Endodermal cell (in vitro differentiated cells): ENCODE results near the gene EVX1. TPM values are rescaled to one million over a fixed set of nuclear protein-coding genes. Genes with fewer than 3 reads are reported as not detected.

Experiments used
- DNase-seq: peaks from one replicate; pipeline ENCODE4 v3.0.0-alpha.2; 2017
- H3K27ac ChIP-seq: 2 replicates; pipeline ENCODE4 v1.5.1; 2013; ENCODE audit warnings: mild to moderate bottlenecking, low read depth, low read length, moderate library complexity
- H3K27me3 ChIP-seq: 2 replicates; pipeline ENCODE4 v1.6.1; 2013; ENCODE audit warnings: mild to moderate bottlenecking, low read length, moderate library complexity; ENCODE audit not compliant: insufficient read depth, control insufficient read depth, poor library complexity, severe bottlenecking
- H3K36me3 ChIP-seq: 2 replicates; pipeline ENCODE4 v1.7.0; 2013; ENCODE audit warnings: mild to moderate bottlenecking, low read length, moderate library complexity; ENCODE audit not compliant: control insufficient read depth, insufficient read depth
- H3K4me1 ChIP-seq: one replicate; pipeline ENCODE4 v1.7.0; 2013; ENCODE audit warnings: low read length; ENCODE audit not compliant: control insufficient read depth, insufficient read depth
- H3K4me3 ChIP-seq: 2 replicates; pipeline ENCODE4 v1.5.1; 2013; ENCODE audit warnings: mild to moderate bottlenecking, low read length, moderate library complexity
- H3K9ac ChIP-seq: 2 replicates; pipeline ENCODE4 v1.6.1; 2013; ENCODE audit warnings: mild to moderate bottlenecking, low read length, moderate library complexity; ENCODE audit not compliant: poor library complexity, severe bottlenecking; ENCODE audit errors: extremely low read depth
- H3K9me3 ChIP-seq: 2 replicates; pipeline ENCODE4 v1.6.1; 2013; ENCODE audit warnings: mild to moderate bottlenecking, low read length, moderate library complexity; ENCODE audit not compliant: control insufficient read depth
- H3K27ac Mint-ChIP-seq: 2 replicates; pipeline ENCODE4 v1.8.0; 2020; ENCODE audit warnings: mixed read lengths
- H3K27me3 Mint-ChIP-seq: 2 replicates; pipeline ENCODE4 v1.8.0; 2021; ENCODE audit warnings: mild to moderate bottlenecking, mixed read lengths; ENCODE audit not compliant: insufficient read depth
- H3K36me3 Mint-ChIP-seq: 2 replicates; pipeline ENCODE4 v1.8.0; 2020; ENCODE audit warnings: low read depth, mixed read lengths
- H3K4me1 Mint-ChIP-seq: 2 replicates; pipeline ENCODE4 v1.8.0; 2020; ENCODE audit warnings: mixed read lengths
- H3K4me3 Mint-ChIP-seq: 2 replicates; pipeline ENCODE4 v1.8.0; 2020; ENCODE audit warnings: mild to moderate bottlenecking, moderate library complexity, mixed read lengths
- H3K9me3 Mint-ChIP-seq: 2 replicates; pipeline ENCODE4 v1.8.0; 2020; ENCODE audit warnings: mild to moderate bottlenecking, mixed read lengths
- CTCF ChIP-seq: fragments of 200-600 bp; sonication (generic); conservative IDR thresholded peaks from 2 replicates; pipeline ENCODE4 v1.5.0; 2021; ENCODE audit warnings: antibody characterized with exemption, mild to moderate bottlenecking
- WGBS, 2 experiments: methylation state at CpG; one replicate each; pipeline versions ENCODE4 v1.1.5 to v1.1.7; 2013; ENCODE audit warnings: missing lambda C conversion rate in 2 of 2, mixed read lengths in 1 of 2; ENCODE audit not compliant: insufficient coverage in 1 of 2, insufficient read length in 1 of 2; 5-methylcytosine and 5-hydroxymethylcytosine counted together
- total RNA-seq, 2 donors: library from RNA; stranded (reverse); fragmentation: NEBNext Ultra II Directional in 1 of 2; extraction: Animal tissue kit (Norgen Biotek cat#: 25700) in 1 of 2; gene quantifications; 2 replicates in 1 of 2; 3 replicates in 1 of 2; pipeline ENCODE4 v1.2.1, GENCODE V29; 2021

Gene EVX1
- total RNA-seq, 2 donors from 2014 or later: 4.9 to 10.7 TPM

GRCh38 chr7:27194002-27194352, 48.6 kb upstream of the EVX1 start:
- 13% methylated on average over 1 of the region's 2 CpGs; no CpG with 5 or more reads in 1 of the 2 experiments for WGBS, 2 experiments
- Histone ChIP-seq H3K36me3 (no peaks in the 10 kb centered on the region), H3K4me1 (no peaks in the 10 kb centered on the region), H3K27me3 (peaks cover 100% of the 10 kb centered on the region), H3K27ac (no peak overlapping the region), H3K4me3 (no peak overlapping the region), H3K9me3 (no peaks in the 10 kb centered on the region), H3K9ac (no peak overlapping the region)
- TF ChIP-seq CTCF: no peak
- Mint-ChIP-seq H3K27ac (no peak overlapping the region), H3K9me3 (no peaks in the 10 kb centered on the region), H3K4me1 (peaks cover under 1% of the 10 kb centered on the region), H3K27me3 (peaks cover 99% of the 10 kb centered on the region), H3K36me3 (no peaks in the 10 kb centered on the region), H3K4me3 (no peak overlapping the region)
- no peak for DNase-seq

GRCh38 chr7:27194686-27195379, 47.8 kb upstream of the EVX1 start:
- Histone ChIP-seq H3K27me3 (peaks cover 97% of the 10 kb centered on the region), H3K4me1 (no peaks in the 10 kb centered on the region), H3K9ac (no peak overlapping the region), H3K4me3 (no peak overlapping the region), H3K36me3 (no peaks in the 10 kb centered on the region), H3K27ac (no peak overlapping the region), H3K9me3 (no peaks in the 10 kb centered on the region)
- no peak overlapping the region for H3K27ac Mint-ChIP-seq
- peaks cover 96% of the 10 kb centered on the region for H3K27me3 Mint-ChIP-seq
- no peaks in the 10 kb centered on the region for H3K36me3 Mint-ChIP-seq
- DNase-seq: peak; percentile 45
- 49 to 53% methylated on average over 8 to 9 of the region's 9 CpGs for WGBS, 2 experiments
- no peak overlapping the region for H3K4me3 Mint-ChIP-seq
- H3K9me3 Mint-ChIP-seq: no peaks in the 10 kb centered on the region
- H3K4me1 Mint-ChIP-seq: no peaks in the 10 kb centered on the region
- TF ChIP-seq CTCF: no peak

DNA sequence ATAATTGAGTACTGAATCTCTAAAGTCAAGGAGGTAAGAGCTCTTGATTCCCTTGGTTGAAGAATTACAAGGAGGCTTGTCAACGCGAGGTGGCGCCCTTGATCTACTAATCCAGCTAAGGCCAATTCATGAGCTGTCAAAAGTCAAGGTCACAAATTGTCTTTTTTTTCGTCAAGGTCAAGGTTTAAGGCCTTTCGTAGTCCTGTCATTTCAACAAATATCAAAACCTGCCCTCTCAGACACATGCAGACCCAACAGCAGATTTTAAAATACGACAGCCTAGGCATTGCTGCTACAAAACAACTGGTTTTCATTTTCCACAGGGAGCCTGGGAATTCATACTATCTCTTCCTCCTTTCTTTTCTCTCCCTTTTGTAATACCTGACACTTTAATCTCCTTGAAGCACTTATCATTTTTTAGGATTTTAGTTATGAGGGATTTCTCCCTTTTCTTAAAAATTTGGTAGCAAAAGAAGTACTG, 46.3 kb upstream of the EVX1 start:
- Histone ChIP-seq H3K4me1 (no peaks in the 10 kb centered on the region), H3K27me3 (peaks cover 97% of the 10 kb centered on the region), H3K9ac (no peak overlapping the region), H3K9me3 (no peaks in the 10 kb centered on the region), H3K4me3 (no peak overlapping the region), H3K27ac (no peak overlapping the region), H3K36me3 (no peaks in the 10 kb centered on the region)
- 2 to 3% methylated on average over 6 of the region's 6 CpGs for WGBS, 2 experiments
- H3K9me3 Mint-ChIP-seq: no peaks in the 10 kb centered on the region
- peaks cover 5% of the 10 kb centered on the region for H3K4me1 Mint-ChIP-seq
- peak; percentile 95 for DNase-seq
- H3K27me3 Mint-ChIP-seq: peaks cover 94% of the 10 kb centered on the region
- no peak overlapping the region for H3K4me3 Mint-ChIP-seq
- H3K36me3 Mint-ChIP-seq: no peaks in the 10 kb centered on the region
- TF ChIP-seq CTCF: peak; percentile 93
- H3K27ac Mint-ChIP-seq: no peak overlapping the region
